OCI-LY1 (cell line): ENCODE results near the gene KRTAP5-3.

Experiments used
- H2AFZ ChIP-seq: fragments of 200-600 bp; sonication (generic), shearing (Covaris generic); 2 replicates; pipeline ENCODE4 v1.6.0; 2014; ENCODE audit warnings: antibody characterized with exemption, mild to moderate bottlenecking, low read length
- H3F3A ChIP-seq: fragments of 200-600 bp; sonication (generic), shearing (Covaris generic); 2 replicates; pipeline ENCODE4 v1.6.0; 2014; ENCODE audit warnings: mild to moderate bottlenecking, antibody characterized with exemption, low read length, moderate library complexity; ENCODE audit not compliant: insufficient read depth
- H3K27ac ChIP-seq: fragments of 200-600 bp; sonication (generic); 2 replicates; pipeline ENCODE4 v1.5.1; 2014; ENCODE audit warnings: low read length, mixed run types, mild to moderate bottlenecking, low read depth; ENCODE audit not compliant: poor library complexity, severe bottlenecking
- H3K27me3 ChIP-seq: fragments of 200-600 bp; sonication (generic); 2 replicates; pipeline ENCODE4 v1.6.0; 2014; ENCODE audit warnings: antibody characterized with exemption, mild to moderate bottlenecking, low read length, moderate library complexity; ENCODE audit not compliant: insufficient read depth
- H3K36me3 ChIP-seq: fragments of 200-600 bp; sonication (generic); 2 replicates; pipeline ENCODE4 v1.6.1; 2014; ENCODE audit warnings: mild to moderate bottlenecking, antibody characterized with exemption, low read length, moderate library complexity, mixed read lengths; ENCODE audit not compliant: insufficient read depth
- H3K4me1 ChIP-seq: fragments of 200-600 bp; sonication (generic); 2 replicates; pipeline ENCODE4 v1.5.1; 2014; ENCODE audit warnings: mild to moderate bottlenecking, low read length, moderate library complexity; ENCODE audit not compliant: insufficient read depth, severe bottlenecking
- H3K4me2 ChIP-seq: fragments of 200-600 bp; sonication (generic), shearing (Covaris generic); 2 replicates; pipeline ENCODE4 v1.6.1; 2014; ENCODE audit warnings: low read length
- H3K4me3 ChIP-seq: fragments of 200-600 bp; sonication (generic); 2 replicates; pipeline ENCODE4 v1.5.1; 2014; ENCODE audit warnings: low read length, low read depth, mild to moderate bottlenecking, mixed read lengths; ENCODE audit not compliant: poor library complexity, severe bottlenecking
- H3K79me2 ChIP-seq: fragments of 200-600 bp; shearing (Covaris generic); 2 replicates; pipeline ENCODE4 v1.6.1; 2016; ENCODE audit warnings: mixed run types, low read length, mixed read lengths; ENCODE audit not compliant: insufficient read depth
- H3K9ac ChIP-seq: fragments of 200-600 bp; sonication (generic), shearing (Covaris generic); 2 replicates; pipeline ENCODE4 v1.6.1; 2014; ENCODE audit warnings: mild to moderate bottlenecking, low read length, mixed read lengths
- H3K9me2 ChIP-seq: fragments of 200-600 bp; sonication (generic), shearing (Covaris generic); 2 replicates; pipeline ENCODE4 v1.6.1; 2014; ENCODE audit warnings: low read depth, mild to moderate bottlenecking, low read length, mixed read lengths
- H3K9me3 ChIP-seq: fragments of 200-600 bp; shearing (Covaris generic); 2 replicates; pipeline ENCODE4 v1.6.1; 2014; ENCODE audit warnings: low read length, mixed read lengths
- H4K20me1 ChIP-seq: fragments of 200-600 bp; sonication (generic), shearing (Covaris generic); 2 replicates; pipeline ENCODE4 v1.6.0; 2016; ENCODE audit warnings: mild to moderate bottlenecking, low read length; ENCODE audit not compliant: insufficient read depth
- EZH2 ChIP-seq: fragments of 200-600 bp; sonication (generic), shearing (Covaris generic); IDR thresholded peaks from 2 replicates; pipeline ENCODE4 v1.8.0; 2017; ENCODE audit warnings: borderline replicate concordance, mixed run types, mild to moderate bottlenecking, antibody characterized with exemption, low read length, moderate library complexity, mixed read lengths
- TF ChIP-seq, protein P1 (sequence below): fragments of 200-600 bp; sonication (generic), shearing (Covaris generic); IDR thresholded peaks from 2 replicates; pipeline ENCODE4 v1.5.1; 2017; ENCODE audit warnings: mild to moderate bottlenecking, antibody characterized with exemption, low read length, moderate library complexity, mixed read lengths

The KRTAP5-3 gene

GRCh38 chr11:1639666-1640065, 31.4 kb upstream of the KRTAP5-3 start:
- no peak overlapping the region for H3K4me2 ChIP-seq
- no peaks in the 10 kb centered on the region for H3K36me3 ChIP-seq
- no peaks in the 10 kb centered on the region for H3K4me1 ChIP-seq
- no peaks in the 10 kb centered on the region for H4K20me1 ChIP-seq
- no peaks in the 10 kb centered on the region for H3F3A ChIP-seq
- H3K9ac ChIP-seq = no peak overlapping the region
- H3K4me3 ChIP-seq = no peak overlapping the region
- no peaks in the 10 kb centered on the region for H3K9me2 ChIP-seq
- H3K9me3 ChIP-seq = no peaks in the 10 kb centered on the region
- H3K27ac ChIP-seq = no peak overlapping the region
- H3K79me2 ChIP-seq = no peaks in the 10 kb centered on the region
- H2AFZ ChIP-seq = no peak overlapping the region
- no peaks in the 10 kb centered on the region; the same call in 1 of the 2 replicates for H3K27me3 ChIP-seq
- no peak for TF ChIP-seq EZH2
- TF ChIP-seq, protein P1, sequence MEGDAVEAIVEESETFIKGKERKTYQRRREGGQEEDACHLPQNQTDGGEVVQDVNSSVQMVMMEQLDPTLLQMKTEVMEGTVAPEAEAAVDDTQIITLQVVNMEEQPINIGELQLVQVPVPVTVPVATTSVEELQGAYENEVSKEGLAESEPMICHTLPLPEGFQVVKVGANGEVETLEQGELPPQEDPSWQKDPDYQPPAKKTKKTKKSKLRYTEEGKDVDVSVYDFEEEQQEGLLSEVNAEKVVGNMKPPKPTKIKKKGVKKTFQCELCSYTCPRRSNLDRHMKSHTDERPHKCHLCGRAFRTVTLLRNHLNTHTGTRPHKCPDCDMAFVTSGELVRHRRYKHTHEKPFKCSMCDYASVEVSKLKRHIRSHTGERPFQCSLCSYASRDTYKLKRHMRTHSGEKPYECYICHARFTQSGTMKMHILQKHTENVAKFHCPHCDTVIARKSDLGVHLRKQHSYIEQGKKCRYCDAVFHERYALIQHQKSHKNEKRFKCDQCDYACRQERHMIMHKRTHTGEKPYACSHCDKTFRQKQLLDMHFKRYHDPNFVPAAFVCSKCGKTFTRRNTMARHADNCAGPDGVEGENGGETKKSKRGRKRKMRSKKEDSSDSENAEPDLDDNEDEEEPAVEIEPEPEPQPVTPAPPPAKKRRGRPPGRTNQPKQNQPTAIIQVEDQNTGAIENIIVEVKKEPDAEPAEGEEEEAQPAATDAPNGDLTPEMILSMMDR = no peak

DNA sequence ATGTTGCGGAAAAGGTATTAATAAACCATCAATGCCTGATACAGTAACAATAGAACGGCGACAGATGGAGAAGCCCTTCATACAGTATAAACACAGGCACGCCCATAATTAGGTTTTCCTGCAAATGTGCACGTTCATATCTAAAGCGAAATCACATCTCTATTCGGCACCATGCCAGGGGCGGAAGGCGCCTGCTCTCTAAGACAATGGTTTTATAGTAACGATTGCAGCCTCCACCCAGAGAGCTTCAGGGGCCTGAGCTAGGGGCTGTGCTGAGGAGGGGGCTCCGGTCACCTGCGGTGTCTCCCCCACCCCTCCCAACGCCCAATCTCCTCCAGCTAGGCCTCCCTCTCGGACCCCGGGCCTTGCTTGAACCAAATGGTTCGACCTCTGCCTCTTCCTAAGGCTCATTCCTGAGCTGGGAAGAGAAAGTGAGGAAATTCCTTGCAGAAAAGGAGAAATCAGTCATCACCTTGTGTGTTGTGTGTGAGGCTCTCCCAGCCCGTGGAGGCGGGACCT, 30.9 kb upstream of the KRTAP5-3 start:
- no peak overlapping the region for H3K4me2 ChIP-seq
- no peak overlapping the region for H3K4me3 ChIP-seq
- H3K27me3 ChIP-seq = no peaks in the 10 kb centered on the region; the same call in 1 of the 2 replicates
- no peak overlapping the region for H2AFZ ChIP-seq
- TF ChIP-seq, protein P1 = no peak
- TF ChIP-seq EZH2 = no peak
- no peaks in the 10 kb centered on the region for H3K36me3 ChIP-seq
- H4K20me1 ChIP-seq = no peaks in the 10 kb centered on the region
- no peaks in the 10 kb centered on the region for H3K4me1 ChIP-seq
- no peaks in the 10 kb centered on the region for H3K9me2 ChIP-seq
- H3K9ac ChIP-seq = no peak overlapping the region
- H3K9me3 ChIP-seq = no peaks in the 10 kb centered on the region
- H3F3A ChIP-seq = no peaks in the 10 kb centered on the region
- H3K79me2 ChIP-seq = no peaks in the 10 kb centered on the region
- no peak overlapping the region for H3K27ac ChIP-seq

DNA sequence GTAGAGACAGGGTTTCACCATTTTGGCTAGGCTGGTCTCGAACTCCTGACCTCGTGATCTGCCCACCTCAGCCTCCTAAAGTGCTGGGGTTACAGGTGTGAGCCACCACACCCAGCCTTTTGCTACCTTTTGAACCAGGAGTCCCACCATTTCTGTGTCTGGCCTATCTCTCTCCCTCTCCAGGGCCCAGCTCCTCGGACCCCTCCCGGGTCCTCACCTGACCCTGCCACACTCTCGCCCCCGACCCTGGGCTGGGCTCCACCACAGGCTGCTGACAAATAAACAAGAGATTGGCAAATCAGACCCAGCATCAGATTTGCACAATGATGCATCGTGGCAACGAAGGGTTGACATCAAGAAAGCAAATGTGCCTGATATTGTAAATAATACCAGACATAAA, 30.1 kb upstream of the KRTAP5-3 start:
- Histone ChIP-seq H3K4me2 (no peak overlapping the region), H3K27ac (no peak overlapping the region), H3K9ac (no peak overlapping the region), H3K36me3 (no peaks in the 10 kb centered on the region), H3K4me3 (no peak overlapping the region), H4K20me1 (no peaks in the 10 kb centered on the region), H2AFZ (no peak overlapping the region), H3F3A (no peaks in the 10 kb centered on the region), H3K27me3 (no peaks in the 10 kb centered on the region; the same call in 1 of the 2 replicates), H3K4me1 (no peaks in the 10 kb centered on the region), H3K79me2 (no peaks in the 10 kb centered on the region), H3K9me3 (no peaks in the 10 kb centered on the region), H3K9me2 (no peaks in the 10 kb centered on the region)
- TF ChIP-seq EZH2 = no peak
- TF ChIP-seq, protein P1 = no peak
